Measurements from ENCODE around the gene DLGAP4.

DNA sequence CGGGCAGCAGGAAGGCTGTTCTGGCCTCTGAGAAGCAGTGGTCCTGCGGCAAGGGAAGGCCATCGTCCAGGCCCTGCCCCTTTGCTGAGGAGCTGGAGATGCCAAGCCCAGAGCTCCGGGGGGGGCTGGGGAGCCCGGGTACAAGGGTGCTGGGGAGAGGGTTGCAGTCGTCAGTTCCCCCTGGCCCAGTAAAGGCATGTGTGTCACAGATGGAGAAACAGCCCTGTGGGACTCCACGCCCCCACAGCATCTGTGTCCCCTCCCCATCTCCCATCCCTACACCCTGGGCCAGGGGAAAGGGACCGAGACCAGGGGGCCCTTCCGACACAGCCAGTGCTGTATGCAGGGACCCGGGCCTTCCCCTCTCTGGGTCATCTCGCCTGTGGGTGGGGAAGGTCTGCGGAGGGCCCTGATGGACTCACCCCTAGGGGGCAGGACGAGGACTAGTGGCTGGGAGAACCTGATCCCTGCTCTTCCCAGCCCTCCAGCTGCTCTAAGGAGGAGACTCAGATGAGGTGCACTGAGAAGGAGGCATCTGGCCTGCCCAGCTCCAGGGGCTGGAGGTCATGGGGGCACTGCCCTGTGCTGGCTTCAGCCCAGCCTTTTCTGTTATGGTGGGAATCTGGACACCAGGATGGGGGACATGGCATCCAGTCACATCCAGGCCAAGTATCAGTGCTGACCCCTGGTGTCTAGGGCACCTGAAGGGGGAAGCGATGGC is 235.8 kb downstream of the DLGAP4 start:
- TF ChIP-seq, protein P1, sequence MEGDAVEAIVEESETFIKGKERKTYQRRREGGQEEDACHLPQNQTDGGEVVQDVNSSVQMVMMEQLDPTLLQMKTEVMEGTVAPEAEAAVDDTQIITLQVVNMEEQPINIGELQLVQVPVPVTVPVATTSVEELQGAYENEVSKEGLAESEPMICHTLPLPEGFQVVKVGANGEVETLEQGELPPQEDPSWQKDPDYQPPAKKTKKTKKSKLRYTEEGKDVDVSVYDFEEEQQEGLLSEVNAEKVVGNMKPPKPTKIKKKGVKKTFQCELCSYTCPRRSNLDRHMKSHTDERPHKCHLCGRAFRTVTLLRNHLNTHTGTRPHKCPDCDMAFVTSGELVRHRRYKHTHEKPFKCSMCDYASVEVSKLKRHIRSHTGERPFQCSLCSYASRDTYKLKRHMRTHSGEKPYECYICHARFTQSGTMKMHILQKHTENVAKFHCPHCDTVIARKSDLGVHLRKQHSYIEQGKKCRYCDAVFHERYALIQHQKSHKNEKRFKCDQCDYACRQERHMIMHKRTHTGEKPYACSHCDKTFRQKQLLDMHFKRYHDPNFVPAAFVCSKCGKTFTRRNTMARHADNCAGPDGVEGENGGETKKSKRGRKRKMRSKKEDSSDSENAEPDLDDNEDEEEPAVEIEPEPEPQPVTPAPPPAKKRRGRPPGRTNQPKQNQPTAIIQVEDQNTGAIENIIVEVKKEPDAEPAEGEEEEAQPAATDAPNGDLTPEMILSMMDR (IDR thresholded peaks at IDR 0.05 in 8 of 11, conservative IDR thresholded peaks at IDR 0.05 in 3 of 11), result peak in 7 of 11 experiments; percentile 25 to 52 (median 33)
- TF ChIP-seq POLR2A (IDR thresholded peaks at IDR 0.05) (no peak), POLR2AphosphoS5 (IDR thresholded peaks at IDR 0.05) (no peak)
